Activated CD8-positive, alpha-beta memory T cell treated with anti-CD3 and anti-CD28 coated beads, Interleukin-2, amount 50 U/mL, for 48 hours (primary cell): Measurements from ENCODE around the gene CTSC.
"Not testable (repeated sequence)": the region's sequence is repeated elsewhere in the genome, so short reads cannot be mapped to it uniquely, and the experiment has no call there.

Source experiments
- DNase-seq: peaks from one replicate; pipeline ENCODE4 v3.0.0-alpha.2; 2020

Gene CTSC

GRCh38 chr11:88277349-88277915 lies 60.1 kb downstream of the CTSC start:
- no peak for DNase-seq

GRCh38 chr11:88275636-88276035 lies 61.9 kb downstream of the CTSC start:
- DNase-seq = no peak

- no peak for DNase-seq
Observed at GRCh38 chr11:88266919-88267318, 70.6 kb downstream of the CTSC start.

- DNase-seq = no peak
Observed at GRCh38 chr11:88266157-88266556, 71.4 kb downstream of the CTSC start.

- no peak for DNase-seq
Observed at GRCh38 chr11:88259431-88259830, 78.1 kb downstream of the CTSC start.

DNA sequence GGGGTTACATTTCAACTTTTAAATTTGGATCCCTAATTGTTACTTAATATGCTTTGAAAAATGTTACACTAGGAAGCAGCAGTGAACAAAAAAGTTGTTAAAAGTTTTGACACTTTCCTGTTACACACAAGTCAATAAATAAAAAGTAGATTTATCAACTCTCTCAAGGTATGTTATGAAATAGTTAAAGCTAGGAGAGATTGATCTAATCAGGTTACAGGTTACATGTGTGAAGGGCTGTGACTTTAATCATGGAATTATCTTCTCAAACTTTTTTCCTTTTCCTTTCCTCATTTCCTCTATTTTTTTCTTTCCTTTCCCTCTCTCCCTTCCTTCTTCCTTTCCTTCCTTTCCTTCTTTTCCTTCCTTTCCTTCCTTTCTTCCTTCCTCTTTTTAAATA lies 85.3 kb downstream of the CTSC start:
- DNase-seq = no peak

DNA sequence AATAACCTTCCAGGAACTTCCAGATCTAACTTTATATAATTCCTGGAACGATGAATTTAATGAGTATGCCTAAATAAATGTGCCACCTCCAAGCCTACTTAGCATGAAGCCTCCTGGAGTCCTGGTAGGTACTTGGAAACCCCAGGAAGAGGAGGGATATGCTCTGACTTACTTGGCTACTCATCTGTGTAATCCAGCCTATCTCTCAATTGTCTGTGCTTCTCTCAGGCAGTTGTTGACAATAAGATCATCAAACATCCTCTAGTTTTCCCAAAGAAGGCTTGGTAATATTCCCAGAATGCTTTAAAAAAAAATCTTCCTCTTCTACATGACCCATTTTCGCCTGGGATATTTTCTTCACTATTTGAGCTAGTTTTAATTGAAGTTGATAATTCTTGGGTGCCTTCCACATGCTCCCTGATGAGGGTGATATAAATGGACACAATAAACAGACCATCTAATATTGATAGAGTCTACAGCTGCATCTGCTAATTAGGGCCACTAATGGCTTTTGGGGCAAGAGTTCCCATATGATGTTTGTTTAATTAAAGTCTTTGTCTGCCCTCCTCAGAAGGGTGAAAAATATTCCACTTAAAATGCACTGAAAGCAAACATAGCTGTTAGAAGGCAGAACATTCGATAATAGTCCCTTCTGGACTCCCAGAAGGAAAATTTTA lies 86.8 kb downstream of the CTSC start:
- DNase-seq = no peak

DNA sequence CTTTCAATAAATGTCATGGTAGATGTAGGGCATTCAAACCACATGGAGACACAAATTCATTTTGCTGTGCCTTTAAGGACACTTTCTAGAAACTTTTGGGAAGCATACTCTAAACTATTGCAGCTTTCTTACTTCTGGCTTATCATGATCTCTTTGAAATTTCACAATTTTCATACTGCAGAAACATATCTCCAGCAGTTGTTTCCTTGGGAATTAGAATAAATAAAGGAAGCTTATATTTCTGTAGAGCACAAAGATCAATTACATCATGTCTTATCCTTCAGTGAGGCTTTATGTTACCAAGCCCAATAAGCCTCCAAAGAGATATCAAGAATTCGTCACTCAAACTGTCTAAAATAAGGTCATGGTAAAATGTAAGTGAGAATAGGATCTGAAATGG lies 87.8 kb downstream of the CTSC start:
- no peak for DNase-seq

DNA sequence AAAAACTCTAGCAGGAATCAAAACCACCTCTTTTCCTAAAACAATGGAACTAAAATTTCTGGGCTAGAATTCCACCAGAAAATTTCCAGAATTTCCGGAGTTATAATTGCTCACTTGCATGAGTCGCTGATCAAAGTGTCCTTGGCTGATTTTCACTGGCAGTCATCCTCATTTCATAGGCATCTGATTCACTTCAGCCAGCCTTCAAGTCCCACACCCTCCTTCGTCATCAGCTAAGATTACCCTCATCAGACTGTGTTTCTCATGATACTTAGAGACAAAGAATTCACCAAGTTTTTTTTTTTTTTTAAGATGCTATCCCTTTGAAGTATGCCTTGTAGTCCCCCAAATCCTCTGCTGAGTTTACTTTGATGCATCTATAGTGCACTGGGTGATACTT lies 90.8 kb downstream of the CTSC start:
- no peak for DNase-seq

DNA sequence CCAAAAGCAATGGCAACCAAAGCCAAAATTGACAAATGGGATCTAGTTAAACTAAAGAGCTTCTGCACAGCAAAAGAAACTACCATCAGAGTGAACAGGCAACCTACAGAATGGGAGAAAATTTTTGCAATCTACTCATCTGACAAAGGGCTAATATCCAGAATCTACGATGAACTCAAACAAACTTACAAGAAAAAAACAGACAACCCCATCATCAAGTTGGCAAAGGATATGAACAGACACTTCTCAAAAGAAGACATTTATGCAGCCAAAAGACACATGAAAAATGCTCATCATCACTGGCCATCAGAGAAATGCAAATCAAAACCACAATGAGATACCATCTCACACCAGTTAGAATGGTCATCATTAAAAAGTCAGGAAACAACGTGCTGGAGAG lies 92.0 kb downstream of the CTSC start:
- not testable (repeated sequence) for DNase-seq
